Mucosa of descending colon (tissue), 3 donors: Measurements from ENCODE around the gene PREP. TPM values are rescaled to one million over a fixed set of nuclear protein-coding genes. Genes with fewer than 3 reads are reported as not detected.

Experiments
- ATAC-seq: fragments of 200-7000 bp; cut with Tn5 transposase; one replicate; pipeline ENCODE4 v1.9.1; 2020; ENCODE audit warnings: mild to moderate bottlenecking, moderate library complexity
- DNase-seq, 3 donors: peaks; one replicate each; pipeline ENCODE4 v3.0.0-alpha.2; 2020
- H3K36me3 ChIP-seq: fragments of 200-600 bp; one replicate; pipeline ENCODE4 v1.8.0; 2021; ENCODE audit warnings: low read depth, mild to moderate bottlenecking
- H3K4me1 ChIP-seq: fragments of 200-600 bp; one replicate; pipeline ENCODE4 v1.8.0; 2021; ENCODE audit warnings: low read depth, mild to moderate bottlenecking
- H3K4me3 ChIP-seq: fragments of 200-600 bp; one replicate; pipeline ENCODE4 v1.8.0; 2021; ENCODE audit warnings: mild to moderate bottlenecking
- H3K9me3 ChIP-seq: fragments of 200-600 bp; one replicate; pipeline ENCODE4 v1.8.0; 2021; ENCODE audit warnings: mild to moderate bottlenecking
- intact Hi-C, 2 donors: fragments of 100-400 bp; cut with DNase I in 1 of 2; cut with micrococcal nuclease in 1 of 2; formaldehyde crosslinking; loops; one replicate each; pipeline versions ENCODE4 v1.11.0 to v1.11.1; 2022; cut with DNase I, micrococcal nuclease
- long read RNA-seq, 2 donors: library from polyadenylated mRNA; unstranded; transcript quantifications; one replicate each; pipeline ENCODE4 v2.0.0, GENCODE V29; 2019 to 2021
- total RNA-seq, 3 donors: library from RNA; stranded (reverse); fragmentation: NEBNext Ultra II Directional in 2 of 3; extraction: Animal tissue kit (Norgen Biotek cat#: 25700) in 2 of 3; gene quantifications; one replicate each; pipeline versions ENCODE4 v1.2.1 to v1.2.4, GENCODE V29; 2021 to 2023
- TF ChIP-seq, protein P1 (sequence below): fragments of 200-600 bp; IDR thresholded peaks from one replicate; pipeline ENCODE4 v1.8.0; 2022; ENCODE audit warnings: antibody characterized with exemption, mild to moderate bottlenecking
- donor health status: DM: no; HTN: no; CAD: no; lungs with moderate emphysema.
- donor health status: DM: no; HTN: no; CAD: no.
- donor health status: DM: no; HTN: yes; CAD: no.

PREP gene
- 10 to 100 TPM; 46.5 to 74.2 (median 72.3) TPM for total RNA-seq
- long read RNA-seq, donor 1, transcript PREP-201 (15 exons, 2,905 nt), result major isoform, 35 of 49 reads
- long read RNA-seq, donor 1, partial matches to known transcripts, result 2 of 49 reads
- long read RNA-seq, donor 1, other reads (novel, unspliced or antisense), result 12 of 49 reads
- long read RNA-seq, donor 2, transcript PREP-201 (15 exons, 2,905 nt), result major isoform, 54 of 66 reads
- long read RNA-seq, donor 2, partial matches to known transcripts, result 2 of 66 reads
- long read RNA-seq, donor 2, other reads (novel, unspliced or antisense), result 10 of 66 reads

DNA sequence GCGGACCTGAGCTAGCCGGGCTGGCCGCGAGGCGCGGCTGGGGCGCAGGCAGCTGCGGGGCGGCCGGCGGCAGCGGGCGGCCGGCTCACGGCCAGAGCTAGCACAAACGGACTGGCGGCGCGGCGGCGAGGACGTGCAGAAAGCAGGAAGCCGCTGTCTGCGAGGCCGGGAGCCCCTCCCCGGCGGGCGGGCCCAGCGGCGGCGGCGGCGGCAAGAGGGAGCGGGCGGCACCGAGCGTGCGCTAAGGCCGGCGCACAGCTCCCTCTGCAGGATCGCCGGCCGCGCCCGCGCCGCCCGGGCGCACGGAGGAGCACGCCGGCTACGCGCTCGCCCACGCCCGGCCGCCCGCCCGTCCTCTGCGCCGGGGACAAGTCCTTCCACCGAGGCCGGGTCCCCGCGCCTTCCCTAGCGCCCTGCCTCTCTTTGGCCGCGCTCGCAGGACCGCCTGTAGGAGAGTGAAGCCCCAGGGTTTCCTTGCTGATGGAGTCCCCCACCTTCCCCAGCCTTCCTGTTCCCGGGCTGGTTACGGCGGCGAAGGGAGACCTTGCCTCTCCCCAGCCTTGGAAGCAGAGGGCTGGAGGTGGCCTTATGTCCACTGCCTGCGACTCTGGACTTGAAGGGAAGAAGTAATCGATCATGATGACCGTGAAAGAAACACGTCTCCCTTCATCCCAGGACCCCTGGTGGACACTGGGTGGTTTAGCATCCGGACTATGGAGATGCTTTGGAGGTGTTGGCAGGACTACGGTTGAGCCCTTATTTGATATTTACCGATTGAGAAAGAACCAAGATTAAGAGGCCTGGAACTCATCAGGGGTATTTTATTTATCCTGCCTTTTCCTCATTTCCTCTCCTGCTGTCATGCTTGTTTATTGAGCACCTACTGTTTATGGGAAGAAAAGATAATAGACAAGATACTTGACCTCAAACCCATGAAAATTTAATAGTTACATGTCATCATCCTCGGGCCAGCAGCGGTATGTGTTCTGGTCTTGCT lies at the start of gene PREP:
PREP (minus strand) TSS at position 144 of the 997 bp plus-strand sequence. CDS start 191 bp downstream, outside the sequence.
- intact Hi-C loops, result loop anchor here (5.0 to 10.0 kb wide), 2 partner anchors 88 to 316 kb away; no protein-coding TSS in a partner anchor
- Histone ChIP-seq H3K9me3 (no peaks in the 10 kb centered on the region), H3K36me3 (no peaks in the 10 kb centered on the region), H3K4me1 (peaks cover 24% of the 10 kb centered on the region), H3K4me3 (peak within 1 kb of the TSS; percentile 90)
- DNase-seq (peak; percentile 86 to 93 (median 93)), ATAC-seq (peak; percentile 97)
- TF ChIP-seq, protein P1, sequence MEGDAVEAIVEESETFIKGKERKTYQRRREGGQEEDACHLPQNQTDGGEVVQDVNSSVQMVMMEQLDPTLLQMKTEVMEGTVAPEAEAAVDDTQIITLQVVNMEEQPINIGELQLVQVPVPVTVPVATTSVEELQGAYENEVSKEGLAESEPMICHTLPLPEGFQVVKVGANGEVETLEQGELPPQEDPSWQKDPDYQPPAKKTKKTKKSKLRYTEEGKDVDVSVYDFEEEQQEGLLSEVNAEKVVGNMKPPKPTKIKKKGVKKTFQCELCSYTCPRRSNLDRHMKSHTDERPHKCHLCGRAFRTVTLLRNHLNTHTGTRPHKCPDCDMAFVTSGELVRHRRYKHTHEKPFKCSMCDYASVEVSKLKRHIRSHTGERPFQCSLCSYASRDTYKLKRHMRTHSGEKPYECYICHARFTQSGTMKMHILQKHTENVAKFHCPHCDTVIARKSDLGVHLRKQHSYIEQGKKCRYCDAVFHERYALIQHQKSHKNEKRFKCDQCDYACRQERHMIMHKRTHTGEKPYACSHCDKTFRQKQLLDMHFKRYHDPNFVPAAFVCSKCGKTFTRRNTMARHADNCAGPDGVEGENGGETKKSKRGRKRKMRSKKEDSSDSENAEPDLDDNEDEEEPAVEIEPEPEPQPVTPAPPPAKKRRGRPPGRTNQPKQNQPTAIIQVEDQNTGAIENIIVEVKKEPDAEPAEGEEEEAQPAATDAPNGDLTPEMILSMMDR, result peak; percentile 35

GRCh38 chr6:105452376-105452775 lies 49.5 kb upstream of the PREP start:
- Histone ChIP-seq H3K4me1 (no peaks in the 10 kb centered on the region), H3K9me3 (no peaks in the 10 kb centered on the region), H3K4me3 (no peak overlapping the region), H3K36me3 (no peaks in the 10 kb centered on the region)
- ATAC-seq, result no peak
- intact Hi-C loops, result no loop called here
- TF ChIP-seq, protein P1, result no peak
- DNase-seq, result no peak

DNA sequence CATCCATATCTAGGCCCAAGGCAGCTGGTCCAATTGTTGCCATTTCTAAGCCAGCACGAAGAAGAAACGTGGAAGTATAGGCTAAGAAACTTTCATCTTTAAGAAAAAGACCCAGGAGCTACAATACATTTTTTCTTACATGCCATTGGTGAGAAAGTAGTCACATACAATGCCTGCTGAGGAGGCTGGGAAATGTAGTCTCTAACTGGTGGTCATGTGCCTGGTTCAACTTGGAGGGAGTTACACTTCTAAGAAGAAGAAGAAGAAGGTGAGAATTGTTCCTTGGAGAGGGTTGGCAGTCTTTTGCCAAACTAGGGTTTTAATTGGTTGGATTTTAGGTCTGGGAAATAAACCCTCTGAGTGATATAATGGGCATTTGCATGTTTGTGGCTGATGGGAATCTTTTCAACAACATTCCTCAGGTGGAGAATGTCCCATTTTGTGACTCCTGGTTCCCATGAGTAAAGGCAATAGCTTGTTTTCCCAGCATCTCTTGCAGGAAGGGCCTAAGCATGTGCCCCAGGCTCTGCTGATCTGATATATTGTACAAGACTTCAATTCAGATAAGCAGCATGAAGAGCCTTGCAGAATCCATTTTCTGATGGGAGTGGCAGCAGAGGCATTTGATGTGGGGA lies 47.0 kb upstream of the PREP start:
- intact Hi-C loops, result no loop called here
- Histone ChIP-seq H3K36me3 (no peaks in the 10 kb centered on the region), H3K9me3 (no peaks in the 10 kb centered on the region)

GRCh38 chr6:105445481-105445880 lies 42.6 kb upstream of the PREP start:
- Histone ChIP-seq H3K36me3 (no peaks in the 10 kb centered on the region), H3K9me3 (no peaks in the 10 kb centered on the region), H3K4me3 (no peak overlapping the region), H3K4me1 (no peaks in the 10 kb centered on the region)
- ATAC-seq (no peak), DNase-seq (no peak)
- TF ChIP-seq, protein P1, result no peak
- intact Hi-C loops, result no loop called here

More for the DNA sequence above, 47.0 kb upstream of the PREP start:
- Histone ChIP-seq H3K4me1 (no peaks in the 10 kb centered on the region), H3K4me3 (no peak overlapping the region)
- TF ChIP-seq, protein P1, result no peak
- no peak for DNase-seq
- no peak for ATAC-seq

DNA sequence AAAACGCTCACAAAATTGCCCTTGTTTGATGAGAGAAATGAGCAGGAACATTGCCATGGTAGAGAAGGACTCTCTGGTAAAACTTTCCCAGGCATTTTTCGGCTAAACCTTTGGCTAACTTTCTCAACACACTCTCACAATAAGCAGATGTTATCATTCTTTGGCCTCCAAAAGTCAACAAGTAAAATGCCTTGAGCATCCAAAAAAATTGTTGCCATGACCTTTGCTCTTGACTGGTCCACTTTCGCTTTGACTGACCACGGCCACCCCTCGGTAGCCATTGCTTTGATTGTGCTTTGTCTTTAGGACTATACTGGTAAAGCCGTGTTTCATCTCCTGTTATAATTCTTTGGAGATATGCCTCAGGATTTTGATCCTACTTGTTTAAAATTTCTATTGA lies 41.1 kb upstream of the PREP start:
- DNase-seq, result no peak
- H3K36me3 ChIP-seq, result no peaks in the 10 kb centered on the region
- no peak for ATAC-seq
- no peaks in the 10 kb centered on the region for H3K9me3 ChIP-seq
- TF ChIP-seq, protein P1, result no peak
- H3K4me1 ChIP-seq, result no peaks in the 10 kb centered on the region
- intact Hi-C loops, result no loop called here
- H3K4me3 ChIP-seq, result no peak overlapping the region
